H1 (cell line): ENCODE results near the gene IMPG2. TPM values are rescaled to one million over a fixed set of nuclear protein-coding genes. Genes with fewer than 3 reads are reported as not detected.

Experiments
- EZH2 ChIP-seq: fragments of 200-600 bp; sonication (generic); IDR thresholded peaks from 2 replicates; pipeline ENCODE4 v1.7.1; 2012; ENCODE audit warnings: low read depth, mild to moderate bottlenecking, moderate library complexity, low read length, inconsistent platforms; ENCODE audit not compliant: severe bottlenecking
- GTF2F1 ChIP-seq: IDR thresholded peaks from 2 replicates; pipeline ENCODE4 v1.6.1; 2012; ENCODE audit warnings: low read depth, low read length, improper control_type of control experiment, borderline replicate concordance
- JUND ChIP-seq: IDR thresholded peaks from 2 replicates; pipeline ENCODE4 v1.6.1; 2011; ENCODE audit warnings: mild to moderate bottlenecking, improper control_type of control experiment, low read length
- RBBP5 ChIP-seq: IDR thresholded peaks from 2 replicates; pipeline ENCODE4 v1.7.1; 2012; ENCODE audit warnings: low read depth, mild to moderate bottlenecking, inconsistent platforms, low read length, moderate library complexity, borderline replicate concordance
- SP2 ChIP-seq: IDR thresholded peaks from 2 replicates; pipeline ENCODE4 v1.6.1; 2012; ENCODE audit warnings: mild to moderate bottlenecking, low read length, inconsistent platforms
- YY1 ChIP-seq: IDR thresholded peaks from 2 replicates; pipeline ENCODE4 v1.6.1; 2011; ENCODE audit warnings: low read depth, mild to moderate bottlenecking, low read length
- polyA plus RNA-seq, 7 experiments: library from polyadenylated mRNA; depleted of rRNA in 3 of 7; stranded (reverse) in 5 of 7; unstranded in 2 of 7; fragments of >200 nt in 5 of 7; fragments of 200-250 nt in 2 of 7; gene quantifications; 1 replicate in 5 of 7; 2 replicates in 1 of 7; 4 replicates in 1 of 7; pipeline versions ENCODE4 v1.2.1 to v1.2.3, GENCODE V29; 2011 to 2013; ENCODE audit warnings: missing spikeins in 2 of 7, mixed read lengths in 2 of 7
- total RNA-seq: library from RNA; stranded (reverse); fragmentation: NEBNext Ultra II Directional; extraction: Animal tissue kit (Norgen Biotek cat#: 25700); gene quantifications from 2 replicates; pipeline ENCODE4 v1.2.1, GENCODE V29; 2021

The IMPG2 gene
- total and polyA plus RNA-seq, 2 of the 8 experiments (the other 6 are each of a cell fraction or from before 2014, with no cell fraction given), result 0.03 to 0.06 TPM

DNA sequence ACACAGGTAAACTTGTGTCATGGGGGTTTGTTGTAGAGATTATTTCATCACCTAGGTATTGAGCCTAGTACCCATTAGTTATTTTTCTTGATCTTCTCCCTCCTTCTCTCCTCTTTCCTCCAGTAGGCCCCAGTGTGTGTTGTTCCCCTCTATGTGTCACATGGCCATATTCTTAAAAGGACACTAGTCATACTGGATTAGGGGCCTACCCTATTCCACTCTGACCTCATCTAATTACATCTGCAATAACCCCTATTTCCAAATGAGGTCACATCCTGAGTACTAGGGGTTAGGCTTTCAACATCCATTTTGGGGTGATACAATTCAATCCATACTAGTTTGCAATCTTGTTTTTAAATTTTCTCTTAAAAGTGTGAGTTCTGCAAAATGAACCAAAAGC, 142.8 kb downstream of the IMPG2 start (continued):
- TF ChIP-seq EZH2, result no peak
- TF ChIP-seq GTF2F1, result no peak
- no peak for TF ChIP-seq RBBP5
- TF ChIP-seq SP2, result no peak
- TF ChIP-seq YY1, result no peak
- no peak for TF ChIP-seq JUND

Other genes with a start within 250 kb of the IMPG2 start
- gene SENP7, start 192.6 kb upstream of the IMPG2 start, total RNA-seq, result 6.5 and 7.8 TPM in 2 replicates
- 1.6 and 2.8 TPM in 2 replicates for gene SENP7, start 192.6 kb upstream of the IMPG2 start, polyA plus RNA-seq (2011; rRNA removed)
- 49.4 and 55.9 TPM in 2 replicates for gene TRMT10C, start 241.3 kb upstream of the IMPG2 start, total RNA-seq
- gene TRMT10C, start 241.3 kb upstream of the IMPG2 start, polyA plus RNA-seq (2011; rRNA removed), result 22.3 and 27.4 TPM in 2 replicates